GM19099 (cell line): ENCODE measurements around the gene GNG13.

Source experiments
- POLR2A ChIP-seq: IDR thresholded peaks from 3 replicates; pipeline ENCODE4 v1.6.1; 2011; ENCODE audit warnings: low read depth; ENCODE audit not compliant: insufficient read length; ENCODE audit errors: extremely low read depth

The GNG13 gene

GRCh38 chr16:821751-822150 is 21.2 kb upstream of the GNG13 start:
- no peak for TF ChIP-seq POLR2A

DNA sequence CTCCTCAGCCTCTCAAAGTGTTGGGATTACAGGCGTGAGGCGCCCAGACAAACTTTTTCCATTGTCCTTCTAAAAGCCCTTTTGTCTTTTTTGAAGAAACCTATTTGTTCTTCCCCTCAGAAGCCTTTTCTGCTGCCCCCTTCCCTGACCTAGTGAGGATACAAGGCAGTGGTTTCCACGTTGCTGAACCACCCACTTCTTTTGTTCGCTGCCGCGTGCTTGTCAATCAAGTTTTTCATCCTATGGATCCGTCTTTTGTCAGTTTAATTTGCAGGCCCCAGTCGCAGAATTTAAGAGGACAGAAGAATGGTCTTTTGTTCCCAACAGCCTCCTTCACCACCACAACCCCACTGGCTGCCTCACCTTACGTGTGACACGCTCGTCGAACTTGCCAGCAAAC is 20.2 kb upstream of the GNG13 start:
- no peak for TF ChIP-seq POLR2A

DNA sequence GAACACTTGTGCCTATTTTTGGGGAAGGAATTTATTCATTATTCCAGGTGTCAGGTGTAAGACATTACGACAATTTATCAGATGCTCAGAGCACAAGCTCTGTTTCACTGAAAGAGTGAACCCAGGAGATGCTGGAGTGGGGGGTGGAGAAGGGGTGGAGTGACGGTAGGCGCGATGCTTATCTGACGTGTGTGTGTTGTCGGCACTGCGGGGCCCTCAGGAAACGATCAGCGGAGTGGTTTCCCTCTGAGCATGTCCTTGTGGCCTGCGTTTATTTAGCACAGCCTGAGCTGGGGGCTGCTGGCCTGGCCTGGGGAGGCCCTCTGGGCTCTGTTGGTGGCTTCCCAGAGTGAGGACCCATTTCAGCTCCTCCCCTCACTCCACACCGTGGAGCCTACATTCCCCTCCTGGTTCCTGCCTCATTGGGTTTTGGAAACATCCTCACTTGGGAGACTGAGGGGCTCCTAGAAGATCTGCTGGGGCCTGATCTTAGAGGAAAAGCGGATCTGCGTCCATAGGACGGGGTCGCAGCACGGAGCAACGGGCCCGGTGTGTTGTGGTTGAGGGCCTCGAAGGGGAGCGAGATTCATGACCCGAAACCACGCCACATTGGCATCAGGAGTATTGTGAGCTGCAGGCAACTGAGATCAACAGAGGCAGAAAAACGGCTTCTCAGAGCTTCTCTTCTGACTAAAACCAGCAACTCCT is 19.0 kb upstream of the GNG13 start:
- TF ChIP-seq POLR2A = no peak

DNA sequence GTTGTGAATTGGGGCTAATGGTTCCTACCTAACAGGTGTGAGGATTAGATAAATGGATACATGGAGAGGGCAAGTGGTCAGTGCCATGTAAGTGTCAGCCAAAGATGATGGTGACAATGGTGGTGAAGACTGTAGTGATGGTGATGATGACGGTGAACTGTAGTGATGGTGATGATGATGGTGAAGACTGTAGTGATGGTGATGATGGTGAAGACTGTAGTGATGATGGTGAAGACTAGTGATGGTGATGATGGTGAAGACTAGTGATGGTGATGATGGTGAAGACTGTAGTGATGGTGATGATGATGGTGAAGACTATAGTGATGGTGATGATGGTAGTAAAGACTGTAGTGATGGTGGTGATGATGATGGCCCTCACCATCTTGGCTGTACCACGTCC is 18.1 kb upstream of the GNG13 start:
- no peak for TF ChIP-seq POLR2A

DNA sequence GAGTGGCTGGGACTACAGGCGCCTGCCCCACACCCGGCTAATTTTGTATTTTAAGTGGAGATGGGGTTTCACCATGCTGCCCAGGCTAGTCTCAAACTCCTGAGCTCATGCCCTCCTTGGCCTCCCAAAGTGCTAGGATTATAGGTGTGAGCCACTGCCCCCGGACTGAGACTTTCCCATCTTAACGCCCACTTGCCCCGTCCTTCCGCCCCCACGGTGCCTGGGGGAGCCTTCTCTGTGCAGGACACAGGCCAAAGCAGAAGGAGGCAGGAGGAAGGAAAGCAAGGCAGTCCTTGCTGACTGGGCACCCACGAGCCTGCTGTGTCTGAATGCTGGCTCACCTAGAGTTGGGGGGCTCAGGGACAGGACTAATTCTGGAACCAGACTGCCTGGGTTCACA is 17.6 kb upstream of the GNG13 start:
- no peak for TF ChIP-seq POLR2A

GRCh38 chr16:817001-817906 is 16.7 kb upstream of the GNG13 start:
- no peak for TF ChIP-seq POLR2A

- no peak for TF ChIP-seq POLR2A
These were observed 15.3 kb upstream of the GNG13 start for GRCh38 chr16:815861-816260.

DNA sequence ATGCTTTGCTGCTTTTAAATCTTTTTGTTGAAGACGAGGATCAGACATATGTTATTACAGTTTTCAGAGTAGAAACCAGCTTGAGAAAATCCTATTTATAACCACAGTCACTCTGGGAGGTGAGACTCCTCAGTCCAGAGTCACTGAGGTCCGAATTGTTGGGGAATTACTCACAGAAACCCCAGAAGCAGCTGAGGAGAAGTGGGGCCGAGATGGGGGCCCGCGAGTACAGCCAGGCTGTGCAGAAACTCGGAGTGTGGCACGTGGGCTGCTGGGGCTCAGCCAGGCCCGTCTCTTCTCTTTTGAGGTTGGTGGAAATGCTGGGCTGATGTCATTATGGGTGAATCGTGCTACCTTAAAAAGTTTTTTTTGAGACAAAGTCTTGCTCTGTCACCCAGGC is 14.4 kb upstream of the GNG13 start:
- no peak for TF ChIP-seq POLR2A

- no peak for TF ChIP-seq POLR2A
These were observed 13.4 kb upstream of the GNG13 start for GRCh38 chr16:813916-814412.

- no peak for TF ChIP-seq POLR2A
These were observed 12.8 kb upstream of the GNG13 start for GRCh38 chr16:813204-813915.

DNA sequence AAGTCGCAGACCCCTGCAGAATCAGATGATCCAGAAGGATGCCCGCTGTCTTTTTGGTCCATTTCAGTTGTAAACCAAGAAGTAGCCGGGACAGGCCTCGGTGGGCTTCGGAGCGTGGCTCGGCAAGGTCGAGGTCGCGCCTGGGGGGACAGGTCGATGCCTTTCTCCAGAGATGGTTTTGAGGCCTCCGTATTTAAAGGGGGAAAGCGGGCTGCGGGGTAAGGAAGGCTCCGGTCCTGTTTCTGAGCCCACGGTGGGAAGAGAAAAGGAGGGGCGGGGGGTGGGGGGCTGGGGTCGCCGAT is 7.5 kb upstream of the GNG13 start:
- TF ChIP-seq POLR2A = no peak

DNA sequence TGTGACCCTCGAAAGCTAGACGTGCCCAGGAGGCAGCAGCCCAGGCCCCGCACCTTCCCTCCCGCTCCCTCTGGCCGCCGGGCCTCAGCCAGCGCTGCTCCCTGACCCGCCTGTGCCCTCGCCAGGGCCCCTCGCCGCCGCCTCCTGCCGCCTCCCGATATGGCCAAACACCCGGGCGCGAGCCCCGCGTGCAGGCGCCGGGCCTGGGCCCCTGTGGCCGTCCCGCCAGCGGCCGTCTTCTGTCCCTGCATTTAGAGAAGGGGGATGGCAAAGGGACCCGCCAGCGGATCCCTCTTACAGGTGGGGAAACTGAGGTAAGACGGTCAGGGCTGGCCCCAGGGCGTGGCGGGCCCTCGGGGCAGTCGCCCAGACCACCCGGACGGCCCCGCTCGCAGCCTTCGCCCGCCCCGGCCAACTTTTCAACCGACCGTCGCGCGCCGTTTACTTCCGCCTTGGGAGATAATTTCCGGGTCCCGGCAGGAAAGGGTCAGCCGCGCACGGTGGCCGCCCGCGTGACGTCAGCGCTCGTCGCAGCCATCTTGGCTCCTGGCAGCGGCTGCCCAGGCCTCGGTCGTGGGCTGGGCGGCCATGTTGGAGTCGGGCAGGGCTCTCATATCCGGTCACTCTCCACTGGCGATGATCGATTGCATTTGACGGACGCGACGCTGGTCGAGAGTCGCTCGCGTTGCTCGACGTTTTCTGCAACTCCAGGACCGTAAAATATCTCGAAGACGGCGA is 7.0 kb upstream of the GNG13 start:
- peak; percentile 75 for TF ChIP-seq POLR2A

DNA sequence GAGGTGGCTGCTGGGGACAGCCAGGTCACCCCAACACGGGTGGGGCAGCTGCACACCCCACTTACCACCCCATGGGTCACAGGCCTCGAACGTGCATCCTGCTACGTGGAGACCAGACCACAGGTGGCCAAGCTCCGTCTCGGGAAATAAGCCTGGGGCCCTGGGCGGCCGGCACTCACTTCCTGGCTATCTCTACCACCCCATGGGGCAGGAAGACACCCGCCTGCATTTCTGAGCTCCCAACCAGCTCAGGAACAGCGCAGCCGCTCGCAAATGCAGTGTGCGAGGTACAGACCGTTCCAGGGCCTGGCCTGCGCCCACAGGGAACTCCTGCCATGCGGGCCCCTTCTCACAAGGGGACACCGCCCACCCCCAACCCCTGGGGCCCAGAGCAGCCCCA is 4.9 kb upstream of the GNG13 start:
- TF ChIP-seq POLR2A = no peak

- TF ChIP-seq POLR2A = no peak
These were observed 3.9 kb upstream of the GNG13 start for GRCh38 chr16:804193-805048.

DNA sequence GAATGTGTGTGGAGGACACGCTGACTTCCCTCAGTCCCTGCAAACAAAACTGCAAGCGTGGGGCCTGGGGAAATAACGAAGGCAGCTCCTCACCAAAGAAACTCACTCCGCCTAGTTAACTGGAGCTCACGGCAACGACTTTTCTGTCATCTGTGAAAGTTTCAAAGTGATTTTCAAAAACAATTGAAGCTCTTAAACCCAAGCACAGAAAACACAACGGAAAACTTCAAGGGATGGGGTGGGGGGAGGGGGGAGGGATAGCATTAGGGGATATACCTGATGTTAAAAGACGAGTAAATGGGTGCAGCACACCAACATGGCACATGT is 3.2 kb upstream of the GNG13 start:
- TF ChIP-seq POLR2A = no peak
